ENCODE data around the gene ZSWIM5. TPM values are rescaled to one million over a fixed set of nuclear protein-coding genes. Genes with fewer than 3 reads are reported as not detected.

ZSWIM5 gene
- polyA plus RNA-seq, 4 donors: 3.8 to 8.1 (median 4.3) TPM

GRCh38 chr1:45009956-45010854, 196.2 kb downstream of the ZSWIM5 start:
- FAIRE-seq (no peak), DNase-seq (peak; percentile 65 to 85)
- 14 to 18% (median 18%) methylated on average over 39 to 41 of the region's 41 CpGs for WGBS, 3 donors
- Histone ChIP-seq H3K9me3 (ENCODE audit: control insufficient read depth in 2 of 2, insufficient read depth in 1 of 2, low read depth in 1 of 2, low read length in 1 of 2) (no peaks in the 10 kb centered on the region), H3K27ac (ENCODE audit: low read depth in 1 of 3, low read length in 2 of 3) (peak overlapping the region; percentile 77 to 94 (median 93)), H3K36me3 (ENCODE audit: control insufficient read depth in 3 of 3, insufficient read depth in 2 of 3, low read depth in 1 of 3, low read length in 3 of 3) (peaks cover 26 to 66% (median 32%) of the 10 kb centered on the region in 3 donors), H3K4me1 (ENCODE audit: control insufficient read depth in 3 of 3, insufficient read depth in 2 of 3, low read depth in 1 of 3, low read length in 2 of 3) (peaks cover 3 to 26% (median 5%) of the 10 kb centered on the region in 3 donors), H3K27me3 (ENCODE audit: control insufficient read depth in 3 of 3, insufficient read depth in 3 of 3, low read length in 3 of 3) (no peaks in the 10 kb centered on the region), H3K4me3 (ENCODE audit: low read depth in 1 of 3, low read length in 3 of 3) (peak overlapping the region; percentile 81 to 93 (median 88))

- Histone ChIP-seq H3K27me3 (ENCODE audit: control insufficient read depth in 3 of 3, insufficient read depth in 3 of 3, low read length in 3 of 3) (no peaks in the 10 kb centered on the region), H3K4me3 (ENCODE audit: low read depth in 1 of 3, low read length in 3 of 3) (peak overlapping the region in 2 of 3 donors; percentile 81 to 93), H3K36me3 (ENCODE audit: control insufficient read depth in 3 of 3, insufficient read depth in 2 of 3, low read depth in 1 of 3, low read length in 3 of 3) (peaks cover 30 to 66% (median 39%) of the 10 kb centered on the region in 3 donors), H3K9me3 (ENCODE audit: control insufficient read depth in 2 of 2, insufficient read depth in 1 of 2, low read depth in 1 of 2, low read length in 1 of 2) (no peaks in the 10 kb centered on the region), H3K27ac (ENCODE audit: low read depth in 1 of 3, low read length in 2 of 3) (no peak overlapping the region), H3K4me1 (ENCODE audit: control insufficient read depth in 3 of 3, insufficient read depth in 2 of 3, low read depth in 1 of 3, low read length in 2 of 3) (peaks cover 3 to 26% (median 5%) of the 10 kb centered on the region in 3 donors)
- FAIRE-seq (no peak), DNase-seq (no peak)
- WGBS, 3 donors: 92 to 93% (median 93%) methylated on average over 11 of the region's 11 CpGs
Measured at GRCh38 chr1:45009296-45009865, 197.0 kb downstream of the ZSWIM5 start.

- Histone ChIP-seq H3K27me3 (ENCODE audit: control insufficient read depth in 3 of 3, insufficient read depth in 3 of 3, low read length in 3 of 3) (no peaks in the 10 kb centered on the region), H3K4me3 (ENCODE audit: low read depth in 1 of 3, low read length in 3 of 3) (no peak overlapping the region), H3K4me1 (ENCODE audit: control insufficient read depth in 3 of 3, insufficient read depth in 2 of 3, low read depth in 1 of 3, low read length in 2 of 3) (peaks cover 3 to 25% (median 5%) of the 10 kb centered on the region in 3 donors), H3K9me3 (ENCODE audit: control insufficient read depth in 2 of 2, insufficient read depth in 1 of 2, low read depth in 1 of 2, low read length in 1 of 2) (no peaks in the 10 kb centered on the region), H3K27ac (ENCODE audit: low read depth in 1 of 3, low read length in 2 of 3) (no peak overlapping the region), H3K36me3 (ENCODE audit: control insufficient read depth in 3 of 3, insufficient read depth in 2 of 3, low read depth in 1 of 3, low read length in 3 of 3) (peaks cover 37 to 67% (median 46%) of the 10 kb centered on the region in 3 donors)
- no peak for FAIRE-seq
- 92 to 96% (median 93%) methylated on average over 12 of the region's 12 CpGs for WGBS, 3 donors
- no peak for DNase-seq
Measured at GRCh38 chr1:45008516-45008915, 197.9 kb downstream of the ZSWIM5 start.

GRCh38 chr1:45008076-45008475, 198.3 kb downstream of the ZSWIM5 start:
- DNase-seq (no peak), FAIRE-seq (no peak)
- H3K9me3 ChIP-seq (ENCODE audit: control insufficient read depth in 2 of 2, insufficient read depth in 1 of 2, low read depth in 1 of 2, low read length in 1 of 2): no peaks in the 10 kb centered on the region
- no peaks in the 10 kb centered on the region for H3K27me3 ChIP-seq (ENCODE audit: control insufficient read depth in 3 of 3, insufficient read depth in 3 of 3, low read length in 3 of 3)
- 90 to 93% (median 93%) methylated on average over 3 of the region's 3 CpGs for WGBS, 3 donors
- H3K4me1 ChIP-seq (ENCODE audit: control insufficient read depth in 3 of 3, insufficient read depth in 2 of 3, low read depth in 1 of 3, low read length in 2 of 3): peaks cover 3 to 24% (median 5%) of the 10 kb centered on the region in 3 donors
- peaks cover 42 to 70% (median 50%) of the 10 kb centered on the region in 3 donors for H3K36me3 ChIP-seq (ENCODE audit: control insufficient read depth in 3 of 3, insufficient read depth in 2 of 3, low read depth in 1 of 3, low read length in 3 of 3)
- no peak overlapping the region for H3K4me3 ChIP-seq (ENCODE audit: low read depth in 1 of 3, low read length in 3 of 3)
- no peak overlapping the region for H3K27ac ChIP-seq (ENCODE audit: low read depth in 1 of 3, low read length in 2 of 3)

- Histone ChIP-seq H3K36me3 (ENCODE audit: control insufficient read depth in 3 of 3, insufficient read depth in 2 of 3, low read depth in 1 of 3, low read length in 3 of 3) (peaks cover 45 to 78% (median 58%) of the 10 kb centered on the region in 3 donors), H3K27me3 (ENCODE audit: control insufficient read depth in 3 of 3, insufficient read depth in 3 of 3, low read length in 3 of 3) (no peaks in the 10 kb centered on the region), H3K4me3 (ENCODE audit: low read depth in 1 of 3, low read length in 3 of 3) (no peak overlapping the region), H3K9me3 (ENCODE audit: control insufficient read depth in 2 of 2, insufficient read depth in 1 of 2, low read depth in 1 of 2, low read length in 1 of 2) (no peaks in the 10 kb centered on the region), H3K27ac (ENCODE audit: low read depth in 1 of 3, low read length in 2 of 3) (no peak overlapping the region), H3K4me1 (ENCODE audit: control insufficient read depth in 3 of 3, insufficient read depth in 2 of 3, low read depth in 1 of 3, low read length in 2 of 3) (peaks cover 3 to 28% (median 5%) of the 10 kb centered on the region in 3 donors)
- 81 to 87% (median 82%) methylated on average over 11 of the region's 11 CpGs for WGBS, 3 donors
- FAIRE-seq (no peak), DNase-seq (no peak)
Measured at GRCh38 chr1:45007311-45007710, 199.1 kb downstream of the ZSWIM5 start.

- no peak overlapping the region for H3K27ac ChIP-seq (ENCODE audit: low read depth in 1 of 3, low read length in 2 of 3)
- H3K9me3 ChIP-seq (ENCODE audit: control insufficient read depth in 2 of 2, insufficient read depth in 1 of 2, low read depth in 1 of 2, low read length in 1 of 2): no peaks in the 10 kb centered on the region
- 88 to 95% (median 92%) methylated on average over 6 of the region's 6 CpGs for WGBS, 3 donors
- H3K4me3 ChIP-seq (ENCODE audit: low read depth in 1 of 3, low read length in 3 of 3): no peak overlapping the region
- DNase-seq: no peak
- no peaks in the 10 kb centered on the region for H3K27me3 ChIP-seq (ENCODE audit: control insufficient read depth in 3 of 3, insufficient read depth in 3 of 3, low read length in 3 of 3)
- H3K4me1 ChIP-seq (ENCODE audit: control insufficient read depth in 3 of 3, insufficient read depth in 2 of 3, low read depth in 1 of 3, low read length in 2 of 3): peaks cover 0 to 27% (median 3%) of the 10 kb centered on the region in 3 donors
- no peak for FAIRE-seq
- peaks cover 45 to 91% (median 58%) of the 10 kb centered on the region in 3 donors for H3K36me3 ChIP-seq (ENCODE audit: control insufficient read depth in 3 of 3, insufficient read depth in 2 of 3, low read depth in 1 of 3, low read length in 3 of 3)
Measured at GRCh38 chr1:45005761-45006160, 200.6 kb downstream of the ZSWIM5 start.

- peaks cover 0 to 19% (median 0%) of the 10 kb centered on the region in 3 donors for H3K4me1 ChIP-seq (ENCODE audit: control insufficient read depth in 3 of 3, insufficient read depth in 2 of 3, low read depth in 1 of 3, low read length in 2 of 3)
- 86 to 91% (median 91%) methylated on average over 7 of the region's 7 CpGs for WGBS, 3 donors
Measured at GRCh38 chr1:45004281-45004920, 202.0 kb downstream of the ZSWIM5 start.

GRCh38 chr1:45003741-45004140, 202.7 kb downstream of the ZSWIM5 start:
- Histone ChIP-seq H3K27me3 (ENCODE audit: control insufficient read depth in 3 of 3, insufficient read depth in 3 of 3, low read length in 3 of 3) (no peaks in the 10 kb centered on the region), H3K27ac (ENCODE audit: low read depth in 1 of 3, low read length in 2 of 3) (no peak overlapping the region), H3K36me3 (ENCODE audit: control insufficient read depth in 3 of 3, insufficient read depth in 2 of 3, low read depth in 1 of 3, low read length in 3 of 3) (peaks cover 40 to 78% (median 56%) of the 10 kb centered on the region in 3 donors), H3K9me3 (ENCODE audit: control insufficient read depth in 2 of 2, insufficient read depth in 1 of 2, low read depth in 1 of 2, low read length in 1 of 2) (no peaks in the 10 kb centered on the region), H3K4me1 (ENCODE audit: control insufficient read depth in 3 of 3, insufficient read depth in 2 of 3, low read depth in 1 of 3, low read length in 2 of 3) (peaks cover 0 to 14% (median 0%) of the 10 kb centered on the region in 3 donors), H3K4me3 (ENCODE audit: low read depth in 1 of 3, low read length in 3 of 3) (no peak overlapping the region)
- DNase-seq (no peak), FAIRE-seq (no peak)
- WGBS, 3 donors: 86 to 91% (median 89%) methylated on average over 14 of the region's 14 CpGs

More at GRCh38 chr1:45004281-45004920, 202.0 kb downstream of the ZSWIM5 start:
- Histone ChIP-seq H3K36me3 (ENCODE audit: control insufficient read depth in 3 of 3, insufficient read depth in 2 of 3, low read depth in 1 of 3, low read length in 3 of 3) (peaks cover 45 to 85% (median 58%) of the 10 kb centered on the region in 3 donors), H3K4me3 (ENCODE audit: low read depth in 1 of 3, low read length in 3 of 3) (no peak overlapping the region), H3K9me3 (ENCODE audit: control insufficient read depth in 2 of 2, insufficient read depth in 1 of 2, low read depth in 1 of 2, low read length in 1 of 2) (no peaks in the 10 kb centered on the region), H3K27ac (ENCODE audit: low read depth in 1 of 3, low read length in 2 of 3) (no peak overlapping the region), H3K27me3 (ENCODE audit: control insufficient read depth in 3 of 3, insufficient read depth in 3 of 3, low read length in 3 of 3) (no peaks in the 10 kb centered on the region)
- FAIRE-seq (no peak), DNase-seq (no peak)
